Endothelial cell of umbilical vein (primary cell): ENCODE measurements around the gene MINDY2. TPM values are rescaled to one million over a fixed set of nuclear protein-coding genes. Genes with fewer than 3 reads are reported as not detected.

Experiments used
- BruUV-seq: library from RNA; stranded (reverse); fragments of 400-500 nt; replicated peaks from 2 replicates; lab custom pipeline; 2021; lab: Mats Ljungman, UMichigan
- CTCF ChIA-PET: fragments of 300-600, 350-600 bp; sonication (Branson Sonifier 250); formaldehyde crosslinking; loops from one replicate; lab custom pipeline; 2021; ENCODE audit warnings: antibody characterized with exemption, inconsistent platforms; lab: Charles Lee
- POLR2A ChIA-PET: fragments of 300-600, 350-600 bp; sonication (Branson Sonifier 250); formaldehyde crosslinking; loops from one replicate; lab custom pipeline; 2021; ENCODE audit warnings: antibody characterized with exemption, inconsistent platforms; lab: Charles Lee
- DNase-seq: peaks from one replicate; pipeline ENCODE4 v3.0.0-alpha.2; 2011; ENCODE audit warnings: low read depth, low spot score
- FAIRE-seq: peaks from 2 replicates; lab custom pipeline; 2011; peaks lifted over from hg19 to GRCh38; lab: Jason Lieb, UNC
- H2AFZ ChIP-seq: 2 replicates; pipeline ENCODE4 v1.6.0; 2012; ENCODE audit warnings: low read depth, low read length, control low read depth, inconsistent platforms
- H3K27ac ChIP-seq: 2 replicates; pipeline ENCODE4 v1.5.1; 2011; ENCODE audit warnings: low read depth, mild to moderate bottlenecking, control low read depth, low read length, moderate library complexity; ENCODE audit not compliant: insufficient read depth
- H3K27me3 ChIP-seq, 2 experiments: 2 replicates each; pipeline versions ENCODE4 v1.6.0 to v1.6.1; 2011; ENCODE audit warnings: low read length in 2 of 2, mixed read lengths in 1 of 2; ENCODE audit not compliant: control insufficient read depth in 2 of 2, insufficient read depth in 2 of 2
- H3K36me3 ChIP-seq, 2 experiments: 2 replicates in 1 of 2; 3 replicates in 1 of 2; pipeline ENCODE4 v1.5.1; 2011; ENCODE audit warnings: low read length in 2 of 2, mild to moderate bottlenecking in 1 of 2, moderate library complexity in 1 of 2; ENCODE audit not compliant: control insufficient read depth in 2 of 2, insufficient read depth in 2 of 2; ENCODE audit errors: extremely low read depth in 1 of 2
- H3K4me1 ChIP-seq: 3 replicates; pipeline ENCODE4 v1.5.1; 2011; ENCODE audit warnings: mild to moderate bottlenecking, low read length; ENCODE audit not compliant: control insufficient read depth, insufficient read depth; ENCODE audit errors: extremely low read depth
- H3K4me2 ChIP-seq: 2 replicates; pipeline ENCODE4 v1.6.1; 2011; ENCODE audit warnings: low read length, control low read depth, mixed read lengths; ENCODE audit not compliant: insufficient read depth
- H3K4me3 ChIP-seq, 3 experiments: fragments of 200-600 bp in 1 of 3; sonication (generic), shearing (Covaris generic) in 1 of 3; replicated peaks in 1 of 3; 2 replicates each; pipeline ENCODE4 v1.5.1; 2011 to 2016; ENCODE audit warnings: control low read depth in 3 of 3, low read length in 3 of 3, mild to moderate bottlenecking in 2 of 3, inconsistent platforms in 1 of 3, low read depth in 1 of 3, moderate library complexity in 1 of 3; ENCODE audit not compliant: insufficient read depth in 1 of 3
- H3K79me2 ChIP-seq: 2 replicates; pipeline ENCODE4 v1.6.0; 2012; ENCODE audit warnings: low read length, inconsistent platforms; ENCODE audit not compliant: control insufficient read depth, insufficient read depth
- H3K9ac ChIP-seq: replicated peaks from 2 replicates; pipeline ENCODE3; 2011; ENCODE audit warnings: low read length, control low read depth; ENCODE audit not compliant: insufficient read depth; ENCODE audit errors: extremely low read depth
- H3K9me1 ChIP-seq: replicated peaks from 3 replicates; pipeline ENCODE4 v1.6.0; 2011; ENCODE audit warnings: mild to moderate bottlenecking, low read length; ENCODE audit not compliant: control insufficient read depth, insufficient read depth; ENCODE audit errors: extremely low read depth
- H3K9me3 ChIP-seq: replicated peaks from 2 replicates; pipeline ENCODE4 v1.5.1; 2012; ENCODE audit warnings: low read length, inconsistent platforms; ENCODE audit not compliant: control insufficient read depth, insufficient read depth
- H4K20me1 ChIP-seq: replicated peaks from 2 replicates; pipeline ENCODE3; 2011; ENCODE audit warnings: mild to moderate bottlenecking, low read length; ENCODE audit not compliant: control insufficient read depth, insufficient read depth; ENCODE audit errors: extremely low read depth
- EZH2 ChIP-seq: IDR thresholded peaks from 2 replicates; pipeline ENCODE4 v1.6.1; 2012; ENCODE audit warnings: borderline replicate concordance, low read depth, mild to moderate bottlenecking, moderate library complexity, low read length, inconsistent platforms; ENCODE audit not compliant: severe bottlenecking
- FOS ChIP-seq: IDR thresholded peaks from 2 replicates; pipeline ENCODE4 v1.6.1; 2011; ENCODE audit warnings: mild to moderate bottlenecking, low read length, moderate library complexity, borderline replicate concordance; ENCODE audit not compliant: insufficient read depth
- GATA2 ChIP-seq: IDR thresholded peaks from 2 replicates; pipeline ENCODE4 v1.7.0; 2011; ENCODE audit warnings: low read depth, mild to moderate bottlenecking, moderate library complexity, mixed read lengths, low read length; ENCODE audit not compliant: insufficient read length, insufficient read depth
- JUN ChIP-seq: IDR thresholded peaks from 2 replicates; pipeline ENCODE4 v1.6.1; 2011; ENCODE audit warnings: borderline replicate concordance, low read depth; ENCODE audit not compliant: insufficient read length, insufficient read depth
- MYC ChIP-seq: IDR thresholded peaks from one replicate; pipeline ENCODE4 v1.6.1; 2011; ENCODE audit warnings: mild to moderate bottlenecking, low read depth, low read length
- POLR2A ChIP-seq: IDR thresholded peaks from 2 replicates; pipeline ENCODE4 v1.6.1; 2012; ENCODE audit warnings: low read depth, mild to moderate bottlenecking, control low read depth, low read length
- POLR2AphosphoS5 ChIP-seq: IDR thresholded peaks from 2 replicates; pipeline ENCODE4 v1.6.1; 2012; ENCODE audit warnings: low read depth, mild to moderate bottlenecking, control low read depth, low read length, moderate library complexity; ENCODE audit not compliant: insufficient read depth
- dilution Hi-C: fragments of 300-500 bp; cut with MboI; formaldehyde crosslinking; loops from one replicate; pipeline ENCODE4 v1.15.0; 2019; ENCODE audit warnings: low sequenced_read_pairs; ENCODE audit not compliant: extremely low pct_ligation_motif_present
- intact Hi-C: fragments of 100-400 bp; cut with micrococcal nuclease; formaldehyde crosslinking; loops from one replicate; pipeline ENCODE4 v1.10.0; 2022
- polyA plus RNA-seq, 4 experiments: library from polyadenylated mRNA; depleted of rRNA in 3 of 4; stranded (reverse) in 3 of 4; unstranded in 1 of 4; fragments of >200 nt; gene quantifications; 2 replicates each; pipeline versions ENCODE4 v1.2.1 to v1.2.3, GENCODE V29; 2011 to 2012; ENCODE audit warnings: missing spikeins in 1 of 4
- total RNA-seq: library from RNA; stranded (reverse); gene quantifications from 2 replicates; pipeline ENCODE4 v1.2.3, GENCODE V29; 2021
- TF ChIP-seq, protein P1 (sequence below): IDR thresholded peaks from 2 replicates; pipeline ENCODE4 v1.6.1; 2011; ENCODE audit not compliant: insufficient read depth, insufficient read length
- TF ChIP-seq, protein P2 (sequence below), 2 donors: IDR thresholded peaks; 1 replicate in 1 of 2; 2 replicates in 1 of 2; pipeline ENCODE4 v1.5.1; 2011; ENCODE audit warnings: low read length in 2 of 2, mild to moderate bottlenecking in 2 of 2, moderate library complexity in 2 of 2, control low read depth in 1 of 2, inconsistent platforms in 1 of 2, low read depth in 1 of 2; ENCODE audit not compliant: insufficient read depth in 1 of 2; ENCODE audit errors: extremely low read depth in 1 of 2

Gene MINDY2
- total and polyA plus RNA-seq, 2 donors (not counting 3 experiments of a cell fraction or from before 2014, with no cell fraction given) = 1.6 to 13.7 TPM

DNA sequence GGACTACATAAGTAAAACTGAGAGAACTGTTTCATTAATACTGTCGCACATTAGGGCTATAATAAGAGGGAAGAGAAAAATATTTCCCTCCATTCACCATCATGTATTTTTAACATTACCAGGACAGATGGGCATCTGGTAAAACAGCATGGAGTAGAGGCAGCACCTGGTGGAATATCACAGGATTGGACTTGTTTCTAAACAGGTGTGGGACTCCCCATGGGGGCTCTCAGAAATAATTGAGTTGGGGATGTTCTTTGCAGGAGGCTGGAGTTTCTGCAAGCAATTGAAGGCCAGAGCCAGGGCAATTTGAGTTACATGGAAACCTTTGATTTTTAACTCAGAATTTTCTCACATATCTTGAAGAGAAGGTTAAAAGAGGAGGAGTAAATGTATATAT, 8.4 kb upstream of the MINDY2 start:
- Histone ChIP-seq H3K9me3 (no peaks in the 10 kb centered on the region), H3K4me1 (no peaks in the 10 kb centered on the region), H3K27me3 (no peaks in the 10 kb centered on the region), H3K4me2 (no peak overlapping the region), H3K36me3 (no peaks in the 10 kb centered on the region), H4K20me1 (no peaks in the 10 kb centered on the region), H2AFZ (no peak overlapping the region), H3K27ac (no peak overlapping the region), H3K79me2 (no peaks in the 10 kb centered on the region), H3K9ac (no peak overlapping the region), H3K4me3 (no peak overlapping the region), H3K9me1 (no peaks in the 10 kb centered on the region)
- no peak for TF ChIP-seq POLR2AphosphoS5
- TF ChIP-seq, protein P1, sequence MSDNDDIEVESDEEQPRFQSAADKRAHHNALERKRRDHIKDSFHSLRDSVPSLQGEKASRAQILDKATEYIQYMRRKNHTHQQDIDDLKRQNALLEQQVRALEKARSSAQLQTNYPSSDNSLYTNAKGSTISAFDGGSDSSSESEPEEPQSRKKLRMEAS = no peak
- TF ChIP-seq, protein P2, sequence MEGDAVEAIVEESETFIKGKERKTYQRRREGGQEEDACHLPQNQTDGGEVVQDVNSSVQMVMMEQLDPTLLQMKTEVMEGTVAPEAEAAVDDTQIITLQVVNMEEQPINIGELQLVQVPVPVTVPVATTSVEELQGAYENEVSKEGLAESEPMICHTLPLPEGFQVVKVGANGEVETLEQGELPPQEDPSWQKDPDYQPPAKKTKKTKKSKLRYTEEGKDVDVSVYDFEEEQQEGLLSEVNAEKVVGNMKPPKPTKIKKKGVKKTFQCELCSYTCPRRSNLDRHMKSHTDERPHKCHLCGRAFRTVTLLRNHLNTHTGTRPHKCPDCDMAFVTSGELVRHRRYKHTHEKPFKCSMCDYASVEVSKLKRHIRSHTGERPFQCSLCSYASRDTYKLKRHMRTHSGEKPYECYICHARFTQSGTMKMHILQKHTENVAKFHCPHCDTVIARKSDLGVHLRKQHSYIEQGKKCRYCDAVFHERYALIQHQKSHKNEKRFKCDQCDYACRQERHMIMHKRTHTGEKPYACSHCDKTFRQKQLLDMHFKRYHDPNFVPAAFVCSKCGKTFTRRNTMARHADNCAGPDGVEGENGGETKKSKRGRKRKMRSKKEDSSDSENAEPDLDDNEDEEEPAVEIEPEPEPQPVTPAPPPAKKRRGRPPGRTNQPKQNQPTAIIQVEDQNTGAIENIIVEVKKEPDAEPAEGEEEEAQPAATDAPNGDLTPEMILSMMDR (IDR thresholded peaks at IDR 0.05; ENCODE audit: extremely low read depth in 1 of 2, insufficient read depth in 1 of 2, low read depth in 1 of 2, low read length in 2 of 2) = no peak
- TF ChIP-seq GATA2 = no peak
- no peak for TF ChIP-seq MYC
- TF ChIP-seq FOS = no peak
- no peak for TF ChIP-seq EZH2
- TF ChIP-seq POLR2A = no peak
- TF ChIP-seq JUN = no peak
- dilution Hi-C loops (no loop called here), intact Hi-C loops (no loop called here)
- ChIA-PET CTCF (no interaction called here), POLR2A (no interaction called here)
- DNase-seq (no peak), FAIRE-seq (no peak)
- no TSS peak for BruUV-seq
